Measurements from ENCODE around the gene NAA10. TPM values are rescaled to one million over a fixed set of nuclear protein-coding genes. Genes with fewer than 3 reads are reported as not detected.

Gene NAA10
- total RNA-seq, 4 donors from 2014 or later = 58.7 to 89.3 (median 69.7) TPM

GRCh38 chrX:153957224-153957623 is 22.4 kb upstream of the NAA10 start:
- H3K4me3 ChIP-seq (replicated peaks in 1 of 3) = no peak overlapping the region
- H3K9me3 ChIP-seq = no peaks in the 10 kb centered on the region
- no peak for DNase-seq
- H3K4me1 ChIP-seq = no peaks in the 10 kb centered on the region
- 95 to 100% methylated on average over 2 to 4 of the region's 17 CpGs for WGBS, 2 donors
- no peaks in the 10 kb centered on the region for H3K27me3 ChIP-seq
- H3K27ac ChIP-seq = no peak overlapping the region
- H3K36me3 ChIP-seq = peaks cover 73 to 89% of the 10 kb centered on the region in 2 donors
- TF ChIP-seq POLR2A (IDR thresholded peaks at IDR 0.05) (no peak), CTCF (IDR thresholded peaks at IDR 0.05) (no peak)
- intact Hi-C loops (cut with DNase I) = loop anchor here (10.0 kb wide), 1 partner anchor 422 kb away; no protein-coding TSS in a partner anchor

- DNase-seq = no peak
- H3K9me3 ChIP-seq = no peaks in the 10 kb centered on the region
- no peak for TF ChIP-seq POLR2A (IDR thresholded peaks at IDR 0.05)
- TF ChIP-seq CTCF (IDR thresholded peaks at IDR 0.05) = no peak
- H3K27ac ChIP-seq = no peak overlapping the region
- H3K4me1 ChIP-seq = no peaks in the 10 kb centered on the region
- H3K36me3 ChIP-seq = peaks cover 73 to 89% of the 10 kb centered on the region in 2 donors
- intact Hi-C loops (cut with DNase I) = loop anchor here (10.0 kb wide), 1 partner anchor 421 kb away; no protein-coding TSS in a partner anchor
- no peak overlapping the region for H3K4me3 ChIP-seq (replicated peaks in 1 of 3)
- 92 to 96% methylated on average over 9 to 10 of the region's 35 CpGs for WGBS, 2 donors
- H3K27me3 ChIP-seq = no peaks in the 10 kb centered on the region
Observed at GRCh38 chrX:153956044-153956907, 21.4 kb upstream of the NAA10 start.

- DNase-seq = no peak
- Histone ChIP-seq H3K36me3 (peaks cover 73 to 91% of the 10 kb centered on the region in 2 donors), H3K4me1 (no peaks in the 10 kb centered on the region), H3K27me3 (no peaks in the 10 kb centered on the region), H3K27ac (no peak overlapping the region), H3K4me3 (replicated peaks in 1 of 3) (no peak overlapping the region), H3K9me3 (no peaks in the 10 kb centered on the region)
- intact Hi-C loops (cut with DNase I) = loop anchor here (10.0 kb wide), 1 partner anchor 420 kb away; no protein-coding TSS in a partner anchor
- 91% methylated on average over 6 of the region's 12 CpGs; no CpG with 5 or more reads in 1 of the 2 donors for WGBS, 2 donors
- no peak for TF ChIP-seq POLR2A (IDR thresholded peaks at IDR 0.05)
- no peak for TF ChIP-seq CTCF (IDR thresholded peaks at IDR 0.05)
Observed at GRCh38 chrX:153955228-153955732, 20.4 kb upstream of the NAA10 start.

GRCh38 chrX:153954558-153955227 is 19.9 kb upstream of the NAA10 start:
- H3K4me3 ChIP-seq (replicated peaks in 1 of 3) = no peak overlapping the region
- H3K27ac ChIP-seq = no peak overlapping the region
- H3K27me3 ChIP-seq = no peaks in the 10 kb centered on the region
- no CpG with 5 or more reads among the region's 44 CpGs for WGBS, 2 donors
- H3K9me3 ChIP-seq = no peaks in the 10 kb centered on the region
- TF ChIP-seq POLR2A (IDR thresholded peaks at IDR 0.05) = no peak
- TF ChIP-seq CTCF (IDR thresholded peaks at IDR 0.05) = no peak
- no peaks in the 10 kb centered on the region for H3K4me1 ChIP-seq
- no peak for DNase-seq
- H3K36me3 ChIP-seq = peaks cover 74 to 91% of the 10 kb centered on the region in 2 donors
- intact Hi-C loops (cut with DNase I) = loop anchor here (5.0 to 10.0 kb wide), 2 partner anchors 187 to 420 kb away; no protein-coding TSS in a partner anchor

All from thyroid gland (tissue), 4 donors.